GM18951 (cell line): ENCODE results near the gene MMP24OS.

ENCODE experiments used
- POLR2A ChIP-seq: IDR thresholded peaks from 4 replicates; pipeline ENCODE4 v1.6.1; 2011; ENCODE audit warnings: mild to moderate bottlenecking; ENCODE audit not compliant: insufficient read length, insufficient read depth; ENCODE audit errors: extremely low read depth
- in situ Hi-C: fragments of 300-500 bp; cut with MboI; formaldehyde crosslinking; loops from one replicate; pipeline ENCODE4 v1.12.0; 2022; ENCODE audit warnings: low sequenced_read_pairs, mixed read lengths, inconsistent platforms; ENCODE audit not compliant: unreplicated experiment

MMP24OS gene

DNA sequence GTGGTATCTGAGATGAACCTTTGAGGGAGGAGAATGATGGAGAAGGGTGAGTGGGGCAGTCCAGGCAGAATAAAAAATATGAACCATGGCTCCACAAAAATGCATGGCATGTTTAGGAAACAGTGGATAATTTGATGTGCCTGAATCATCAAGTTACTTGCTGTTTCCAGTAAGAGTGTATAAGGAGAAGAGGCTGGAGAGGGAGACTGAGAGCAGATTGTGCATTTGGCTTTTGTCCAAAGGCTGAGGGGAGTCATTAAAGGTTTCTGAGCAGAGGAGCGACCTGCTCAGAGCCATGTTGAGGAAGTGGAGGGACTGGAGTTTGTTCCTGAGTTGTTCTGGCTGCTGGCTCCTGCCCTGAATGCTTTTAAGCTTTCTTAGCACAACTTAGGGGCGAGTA is 45.3 kb downstream of the MMP24OS start:
- no peak for TF ChIP-seq POLR2A
- in situ Hi-C loops, result no loop called here

DNA sequence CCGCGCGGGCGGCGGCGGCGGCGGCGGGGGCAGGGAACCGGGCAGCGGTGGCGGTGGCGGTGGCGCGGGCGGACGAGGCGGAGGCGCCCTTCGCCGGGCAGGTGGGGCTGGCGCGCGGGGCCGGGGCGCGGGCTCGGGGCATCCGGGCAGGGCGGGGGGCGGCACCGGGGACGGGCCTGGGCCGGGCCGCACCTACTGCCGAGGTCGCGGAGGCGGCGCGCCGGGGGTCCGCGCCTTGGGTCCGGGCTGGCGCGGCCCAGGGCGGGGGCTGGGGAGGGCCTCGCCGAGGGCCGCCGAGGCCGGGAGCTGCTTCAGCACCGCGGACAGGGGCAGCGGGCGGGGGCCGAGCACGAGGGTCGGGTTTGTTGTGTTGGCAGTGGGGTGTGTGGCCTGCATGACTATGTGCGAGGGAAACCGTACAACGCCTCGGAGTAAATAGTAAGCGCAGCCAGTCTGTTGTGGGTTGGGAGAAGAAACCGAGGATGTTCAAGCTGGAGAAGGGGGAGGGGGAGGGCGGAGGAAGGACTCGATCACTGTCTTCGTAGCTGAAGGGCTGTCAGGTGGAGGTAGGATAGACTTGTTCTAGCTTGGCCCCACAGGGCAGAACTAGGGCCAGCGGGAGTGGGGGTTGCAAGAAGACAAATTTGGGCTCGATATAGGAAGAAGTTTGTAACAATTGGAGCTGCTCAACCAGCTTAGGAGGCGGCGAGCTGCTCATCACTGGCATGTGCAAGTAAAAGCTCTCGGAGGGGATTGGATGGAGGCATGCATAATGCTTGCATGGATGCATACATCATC is 50.8 kb downstream of the MMP24OS start:
- in situ Hi-C loops, result no loop called here
- no peak for TF ChIP-seq POLR2A
